Sigmoid colon (tissue), 3 donors: ENCODE results near the gene ATG13.

ENCODE experiments used
- POLR2A ChIP-seq, 2 donors: fragments of 450-650 bp; IDR thresholded peaks; one replicate each; pipeline ENCODE4 v1.6.1; 2016; ENCODE audit warnings: antibody characterized with exemption in 2 of 2, mild to moderate bottlenecking in 2 of 2, moderate library complexity in 2 of 2
- TF ChIP-seq, protein P1 (sequence below), 4 experiments: fragments of 450-650 bp in 3 of 4; fragments of 200-600 bp in 1 of 4; IDR thresholded peaks; one replicate each; pipeline ENCODE4 v1.5.1; 2016 to 2019; ENCODE audit warnings: antibody characterized with exemption in 4 of 4, mild to moderate bottlenecking in 3 of 4, moderate library complexity in 2 of 4

DNA sequence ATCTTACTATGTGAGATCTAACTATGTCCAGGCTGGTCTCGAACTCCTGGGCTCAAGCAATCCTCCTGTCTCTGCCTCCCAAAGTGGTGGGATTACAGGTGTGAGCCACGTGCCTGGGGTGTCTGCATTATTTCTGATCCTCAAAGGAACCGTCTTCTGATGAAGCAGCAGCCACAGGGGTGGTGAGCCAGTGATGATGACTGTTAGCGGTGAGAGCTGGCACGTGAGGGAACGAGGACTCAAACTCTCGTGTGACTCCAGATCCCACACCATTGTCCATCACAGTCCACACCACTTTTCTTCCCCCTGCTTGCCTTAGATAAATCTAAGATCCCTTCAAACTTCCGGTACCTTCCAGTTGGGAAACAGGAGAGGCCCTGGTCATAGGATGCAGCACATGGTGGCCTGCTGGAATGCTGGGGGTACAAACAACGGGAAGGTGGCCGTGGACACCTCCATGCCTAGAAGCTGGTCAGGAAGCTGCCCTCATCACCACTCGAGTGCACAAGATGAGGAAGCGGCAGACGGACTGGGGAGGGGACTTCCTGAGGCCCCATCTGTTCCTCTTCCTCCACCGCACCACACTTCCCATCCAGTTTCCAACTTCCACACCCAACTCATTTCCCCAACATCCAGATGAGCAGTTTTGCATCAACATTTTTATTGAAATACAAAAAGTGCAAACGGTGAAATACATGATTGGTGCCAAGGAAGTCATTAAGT lies 59.2 kb downstream of the ATG13 start:
- TF ChIP-seq, protein P1, sequence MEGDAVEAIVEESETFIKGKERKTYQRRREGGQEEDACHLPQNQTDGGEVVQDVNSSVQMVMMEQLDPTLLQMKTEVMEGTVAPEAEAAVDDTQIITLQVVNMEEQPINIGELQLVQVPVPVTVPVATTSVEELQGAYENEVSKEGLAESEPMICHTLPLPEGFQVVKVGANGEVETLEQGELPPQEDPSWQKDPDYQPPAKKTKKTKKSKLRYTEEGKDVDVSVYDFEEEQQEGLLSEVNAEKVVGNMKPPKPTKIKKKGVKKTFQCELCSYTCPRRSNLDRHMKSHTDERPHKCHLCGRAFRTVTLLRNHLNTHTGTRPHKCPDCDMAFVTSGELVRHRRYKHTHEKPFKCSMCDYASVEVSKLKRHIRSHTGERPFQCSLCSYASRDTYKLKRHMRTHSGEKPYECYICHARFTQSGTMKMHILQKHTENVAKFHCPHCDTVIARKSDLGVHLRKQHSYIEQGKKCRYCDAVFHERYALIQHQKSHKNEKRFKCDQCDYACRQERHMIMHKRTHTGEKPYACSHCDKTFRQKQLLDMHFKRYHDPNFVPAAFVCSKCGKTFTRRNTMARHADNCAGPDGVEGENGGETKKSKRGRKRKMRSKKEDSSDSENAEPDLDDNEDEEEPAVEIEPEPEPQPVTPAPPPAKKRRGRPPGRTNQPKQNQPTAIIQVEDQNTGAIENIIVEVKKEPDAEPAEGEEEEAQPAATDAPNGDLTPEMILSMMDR (IDR thresholded peaks at IDR 0.05) = no peak
- TF ChIP-seq POLR2A (IDR thresholded peaks at IDR 0.05) = no peak
